ENCODE measurements around the gene GNG2.

GNG2 gene

GRCh38 chr14:52010173-52010693, 149.8 kb downstream of the GNG2 start:
- Histone ChIP-seq H3K9me2 (replicated peaks; ENCODE audit: insufficient read depth, low read length) (no peaks in the 10 kb centered on the region), H3K36me3 (ENCODE audit: low read length) (peaks cover 25% of the 10 kb centered on the region; the same call in 1 of the 2 replicates)
- TF ChIP-seq EZH2phosphoT487 (conservative IDR thresholded peaks at IDR 0.05; ENCODE audit: low read length) = no peak
- no peak for TF ChIP-seq CTCF (IDR thresholded peaks at IDR 0.05; ENCODE audit: insufficient read depth, low read length, poor library complexity, severe bottlenecking)

DNA sequence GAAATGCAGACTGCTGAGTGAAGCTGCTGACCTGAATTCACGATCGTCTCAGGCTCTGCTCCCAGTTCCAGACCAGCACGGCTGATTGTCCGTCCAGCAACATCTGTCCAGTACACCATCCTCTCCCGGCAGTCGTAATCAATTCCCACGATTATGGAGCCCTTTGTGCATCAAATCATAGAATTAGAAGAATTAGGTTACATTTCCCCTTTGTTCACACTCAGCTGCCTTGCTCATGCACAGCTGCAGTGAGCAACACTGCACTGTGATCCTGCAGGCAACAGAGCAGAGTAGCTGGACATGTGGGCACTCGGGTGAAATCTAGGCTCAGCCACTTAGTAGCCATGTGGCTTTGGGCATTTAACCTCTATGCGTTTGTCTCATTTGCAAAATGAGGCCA, 151.1 kb downstream of the GNG2 start:
- H3K4me3 ChIP-seq (ENCODE audit: insufficient read depth, low read length, poor library complexity, severe bottlenecking) = no peak overlapping the region
- H3K4me2 ChIP-seq (ENCODE audit: low read depth, low read length, poor library complexity, severe bottlenecking) = no peak overlapping the region
- no peaks in the 10 kb centered on the region for H4K20me1 ChIP-seq (ENCODE audit: low read depth, low read length)
- no peaks in the 10 kb centered on the region for H3K79me2 ChIP-seq (ENCODE audit: insufficient read depth, low read length)
- no peak for TF ChIP-seq EZH2phosphoT487 (conservative IDR thresholded peaks at IDR 0.05; ENCODE audit: low read length)
- TF ChIP-seq CTCF (IDR thresholded peaks at IDR 0.05; ENCODE audit: insufficient read depth, low read length, poor library complexity, severe bottlenecking) = no peak
- H3K9ac ChIP-seq (ENCODE audit: low read length) = no peak overlapping the region
- H3K9me3 ChIP-seq (ENCODE audit: insufficient read depth, low read length) = no peaks in the 10 kb centered on the region
- peaks cover 15% of the 10 kb centered on the region; the same call in 1 of the 2 replicates for H3K36me3 ChIP-seq (ENCODE audit: low read length)
- 0 out of 2 replicates have a peak, but pooled peaks cover 5% of the 10 kb centered on the region for H3F3A ChIP-seq (ENCODE audit: insufficient read depth)
- H3K27ac ChIP-seq (ENCODE audit: low read depth, low read length) = no peak overlapping the region
- H3K27me3 ChIP-seq (ENCODE audit: low read length) = no peaks in the 10 kb centered on the region
- no peaks in the 10 kb centered on the region for H3K9me2 ChIP-seq (replicated peaks; ENCODE audit: insufficient read depth, low read length)
- no peak overlapping the region for H2AFZ ChIP-seq (ENCODE audit: low read depth, low read length, severe bottlenecking)

More at GRCh38 chr14:52010173-52010693, 149.8 kb downstream of the GNG2 start:
- no peak overlapping the region for H3K4me3 ChIP-seq (ENCODE audit: insufficient read depth, low read length, poor library complexity, severe bottlenecking)
- H3K9me3 ChIP-seq (ENCODE audit: insufficient read depth, low read length) = no peaks in the 10 kb centered on the region
- H3K79me2 ChIP-seq (ENCODE audit: insufficient read depth, low read length) = no peaks in the 10 kb centered on the region
- H4K20me1 ChIP-seq (ENCODE audit: low read depth, low read length) = no peaks in the 10 kb centered on the region
- no peak overlapping the region for H3K27ac ChIP-seq (ENCODE audit: low read depth, low read length)
- H3K9ac ChIP-seq (ENCODE audit: low read length) = no peak overlapping the region
- H3K27me3 ChIP-seq (ENCODE audit: low read length) = no peaks in the 10 kb centered on the region
- 0 out of 2 replicates have a peak, but pooled peaks cover 5% of the 10 kb centered on the region for H3F3A ChIP-seq (ENCODE audit: insufficient read depth)
- H2AFZ ChIP-seq (ENCODE audit: low read depth, low read length, severe bottlenecking) = no peak overlapping the region
- H3K4me2 ChIP-seq (ENCODE audit: low read depth, low read length, poor library complexity, severe bottlenecking) = no peak overlapping the region

GRCh38 chr14:52012635-52013034, 152.2 kb downstream of the GNG2 start:
- H3K27ac ChIP-seq (ENCODE audit: low read depth, low read length) = no peak overlapping the region
- peaks cover 7% of the 10 kb centered on the region; the same call in 1 of the 2 replicates for H3K36me3 ChIP-seq (ENCODE audit: low read length)
- no peaks in the 10 kb centered on the region for H3K9me3 ChIP-seq (ENCODE audit: insufficient read depth, low read length)
- TF ChIP-seq CTCF (IDR thresholded peaks at IDR 0.05; ENCODE audit: insufficient read depth, low read length, poor library complexity, severe bottlenecking) (no peak), EZH2phosphoT487 (conservative IDR thresholded peaks at IDR 0.05; ENCODE audit: low read length) (no peak)
- H2AFZ ChIP-seq (ENCODE audit: low read depth, low read length, severe bottlenecking) = no peak overlapping the region
- no peaks in the 10 kb centered on the region for H3K79me2 ChIP-seq (ENCODE audit: insufficient read depth, low read length)
- no peaks in the 10 kb centered on the region for H3K27me3 ChIP-seq (ENCODE audit: low read length)
- no peak overlapping the region for H3K4me2 ChIP-seq (ENCODE audit: low read depth, low read length, poor library complexity, severe bottlenecking)
- no peak overlapping the region for H3K9ac ChIP-seq (ENCODE audit: low read length)
- H3K4me3 ChIP-seq (ENCODE audit: insufficient read depth, low read length, poor library complexity, severe bottlenecking) = no peak overlapping the region
- H4K20me1 ChIP-seq (ENCODE audit: low read depth, low read length) = no peaks in the 10 kb centered on the region
- H3K9me2 ChIP-seq (replicated peaks; ENCODE audit: insufficient read depth, low read length) = no peaks in the 10 kb centered on the region
- H3F3A ChIP-seq (ENCODE audit: insufficient read depth) = 0 out of 2 replicates have a peak, but pooled peaks cover 5% of the 10 kb centered on the region
